ENCODE results near the gene PPP6R1.

Gene PPP6R1, protein sequence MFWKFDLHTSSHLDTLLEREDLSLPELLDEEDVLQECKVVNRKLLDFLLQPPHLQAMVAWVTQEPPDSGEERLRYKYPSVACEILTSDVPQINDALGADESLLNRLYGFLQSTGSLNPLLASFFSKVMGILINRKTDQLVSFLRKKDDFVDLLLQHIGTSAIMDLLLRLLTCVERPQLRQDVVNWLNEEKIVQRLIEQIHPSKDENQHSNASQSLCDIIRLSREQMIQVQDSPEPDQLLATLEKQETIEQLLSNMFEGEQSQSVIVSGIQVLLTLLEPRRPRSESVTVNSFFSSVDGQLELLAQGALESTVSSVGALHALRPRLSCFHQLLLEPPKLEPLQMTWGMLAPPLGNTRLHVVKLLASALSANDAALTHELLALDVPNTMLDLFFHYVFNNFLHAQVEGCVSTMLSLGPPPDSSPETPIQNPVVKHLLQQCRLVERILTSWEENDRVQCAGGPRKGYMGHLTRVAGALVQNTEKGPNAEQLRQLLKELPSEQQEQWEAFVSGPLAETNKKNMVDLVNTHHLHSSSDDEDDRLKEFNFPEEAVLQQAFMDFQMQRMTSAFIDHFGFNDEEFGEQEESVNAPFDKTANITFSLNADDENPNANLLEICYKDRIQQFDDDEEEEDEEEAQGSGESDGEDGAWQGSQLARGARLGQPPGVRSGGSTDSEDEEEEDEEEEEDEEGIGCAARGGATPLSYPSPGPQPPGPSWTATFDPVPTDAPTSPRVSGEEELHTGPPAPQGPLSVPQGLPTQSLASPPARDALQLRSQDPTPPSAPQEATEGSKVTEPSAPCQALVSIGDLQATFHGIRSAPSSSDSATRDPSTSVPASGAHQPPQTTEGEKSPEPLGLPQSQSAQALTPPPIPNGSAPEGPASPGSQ

DNA sequence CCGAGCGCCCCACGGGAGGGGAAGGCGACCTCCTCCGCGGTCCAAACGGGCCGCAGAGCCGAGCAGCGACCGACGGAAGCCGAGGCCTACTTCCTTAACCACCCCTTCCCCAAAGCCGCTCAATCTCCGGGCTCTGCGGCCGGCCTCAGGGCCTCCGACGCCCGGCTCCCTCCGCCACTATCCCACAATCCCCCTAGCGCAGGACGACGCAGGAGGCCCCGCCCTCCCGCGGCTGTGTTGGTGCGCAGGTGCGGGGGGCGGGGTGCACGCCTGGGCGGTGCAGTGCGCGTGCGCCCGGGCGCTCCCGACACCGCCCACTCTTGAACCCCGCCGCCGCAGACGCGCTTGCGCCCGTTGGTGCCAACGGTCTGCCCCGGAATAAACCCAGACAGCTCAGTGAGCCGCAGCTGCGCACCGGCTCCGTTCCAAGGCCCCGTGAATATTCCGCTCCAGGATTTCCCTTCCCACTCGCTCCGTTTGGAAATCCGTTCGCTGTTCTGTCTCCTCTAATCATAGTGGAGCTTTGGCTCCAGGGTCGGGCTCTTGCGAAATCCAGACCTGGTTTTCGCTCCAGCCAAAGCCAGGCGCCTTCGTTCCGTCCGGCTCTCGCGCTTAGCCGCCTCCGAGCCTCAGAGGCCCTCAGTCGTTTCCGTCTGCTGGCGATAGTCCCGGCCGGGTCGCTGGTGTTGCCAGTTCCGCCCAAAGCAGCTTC lies at the start of gene PPP6R1:
Gene PPP6R1 (minus strand): TSS at position 190 of the 712 bp plus-strand sequence. CDS start 11,914 bp downstream, outside the sequence.
- DNase-seq (ENCODE audit: low read depth in 2 of 2): peak; percentile 82 to 87

DNA sequence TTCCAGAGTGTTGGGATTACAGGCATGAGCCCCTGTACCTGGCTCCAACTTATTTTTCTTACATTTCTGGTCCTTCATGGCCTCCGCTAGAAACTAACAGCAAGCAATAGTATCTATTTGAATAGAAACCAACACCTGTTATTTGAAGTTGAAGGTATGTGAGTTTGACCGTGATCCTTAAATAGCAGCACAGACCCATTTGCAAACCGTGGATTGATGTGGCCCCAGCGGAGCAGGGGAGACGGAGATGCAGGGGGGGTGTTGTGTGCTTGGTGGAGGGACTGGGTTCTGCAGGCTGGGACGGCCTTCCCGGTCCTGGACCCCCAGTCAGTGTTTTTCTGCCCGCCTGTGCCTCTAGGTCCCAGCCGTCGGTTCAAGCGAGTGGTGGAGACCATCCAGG lies 49.5 kb upstream of the PPP6R1 start:
- no peak for DNase-seq (ENCODE audit: low read depth in 2 of 2)

DNA sequence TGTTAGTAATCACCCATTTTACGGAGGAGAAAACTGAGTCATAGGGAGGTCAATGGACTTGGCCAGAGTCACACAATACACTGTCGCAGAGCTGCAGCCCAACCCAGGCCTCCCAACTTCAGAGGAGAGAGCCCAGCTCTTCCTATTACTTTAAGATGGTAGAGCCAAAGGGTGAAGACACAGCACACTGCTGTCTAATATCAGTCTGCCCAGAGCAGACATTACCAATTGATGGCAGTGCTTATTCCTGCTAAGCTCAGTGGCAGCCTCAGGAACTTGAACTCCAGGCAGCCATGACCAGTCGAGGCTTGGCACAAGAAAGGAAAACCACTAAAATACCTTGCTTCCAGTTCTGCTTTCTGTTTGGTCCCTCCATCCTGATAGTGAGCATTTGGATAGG lies 47.9 kb upstream of the PPP6R1 start:
- DNase-seq (ENCODE audit: low read depth in 2 of 2): no peak

DNA sequence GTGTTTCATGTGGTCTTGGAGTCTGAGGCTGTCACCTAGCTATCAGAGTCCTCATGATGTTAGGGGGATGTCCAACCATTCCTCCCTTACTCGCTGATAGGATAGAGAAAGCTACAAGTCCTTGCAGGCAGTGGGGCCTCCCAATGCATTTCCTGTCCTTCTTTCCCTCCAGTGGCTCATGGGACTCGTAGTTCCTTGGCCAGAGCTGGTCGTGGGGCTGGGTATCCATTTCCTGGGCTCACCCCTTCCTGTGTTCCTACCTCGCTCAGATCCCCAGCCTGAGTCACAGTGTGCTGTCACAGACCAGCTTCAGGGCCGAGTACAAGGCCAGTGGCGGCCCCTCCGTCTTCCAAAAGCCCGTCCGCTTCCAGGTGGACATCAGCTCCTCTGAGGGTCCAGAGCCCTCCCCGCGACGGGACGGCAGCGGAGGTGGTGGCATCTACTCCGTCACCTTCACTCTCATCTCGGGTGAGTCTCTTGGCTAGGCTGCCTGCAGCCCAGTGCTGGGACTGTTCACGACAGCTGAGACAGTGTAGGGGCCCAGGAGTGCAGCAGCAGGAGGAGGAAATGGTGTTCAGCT lies 47.3 kb upstream of the PPP6R1 start:
- no peak for DNase-seq (ENCODE audit: low read depth in 2 of 2)

DNA sequence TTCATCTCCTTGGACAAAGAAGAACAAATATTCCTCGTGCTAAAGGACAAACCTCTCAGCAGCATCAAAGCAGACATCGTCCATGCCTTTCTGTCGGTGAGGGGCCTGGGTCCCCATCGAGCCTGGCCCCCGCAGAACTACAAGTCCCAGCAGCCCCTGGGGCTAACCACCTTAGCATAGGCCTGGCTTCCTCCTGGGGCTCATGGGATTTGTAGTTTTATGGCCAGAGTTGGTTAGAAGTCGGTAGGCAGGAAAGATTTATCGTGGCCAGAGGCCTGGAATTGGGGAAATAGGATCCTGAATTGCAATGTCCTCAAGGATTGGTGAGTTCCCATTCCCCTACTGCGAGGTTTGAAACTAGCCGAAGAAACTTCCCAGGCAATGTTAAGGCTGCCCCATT lies 46.7 kb upstream of the PPP6R1 start:
- no peak for DNase-seq (ENCODE audit: low read depth in 2 of 2)

DNA sequence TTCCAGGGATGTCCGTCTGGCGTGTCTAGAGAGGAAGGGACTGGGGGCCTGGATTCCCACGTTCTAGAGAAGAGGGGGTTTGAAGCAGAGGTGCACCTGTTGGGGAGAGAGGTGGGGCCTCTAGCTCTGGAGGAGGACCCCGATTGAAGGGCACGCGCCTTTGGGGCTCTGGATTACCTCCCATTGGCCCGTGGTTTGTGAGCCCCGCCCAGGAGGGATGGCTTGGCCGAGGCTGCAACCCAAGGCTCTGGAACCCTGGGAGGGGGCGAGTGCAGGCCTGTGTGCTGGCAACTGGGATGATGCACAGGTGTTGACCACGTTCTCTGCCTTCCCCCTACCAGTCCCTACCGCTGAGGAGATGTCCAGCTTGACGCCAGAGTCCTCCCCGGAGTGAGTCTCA lies 46.2 kb upstream of the PPP6R1 start:
- no peak for DNase-seq (ENCODE audit: low read depth in 2 of 2)

DNA sequence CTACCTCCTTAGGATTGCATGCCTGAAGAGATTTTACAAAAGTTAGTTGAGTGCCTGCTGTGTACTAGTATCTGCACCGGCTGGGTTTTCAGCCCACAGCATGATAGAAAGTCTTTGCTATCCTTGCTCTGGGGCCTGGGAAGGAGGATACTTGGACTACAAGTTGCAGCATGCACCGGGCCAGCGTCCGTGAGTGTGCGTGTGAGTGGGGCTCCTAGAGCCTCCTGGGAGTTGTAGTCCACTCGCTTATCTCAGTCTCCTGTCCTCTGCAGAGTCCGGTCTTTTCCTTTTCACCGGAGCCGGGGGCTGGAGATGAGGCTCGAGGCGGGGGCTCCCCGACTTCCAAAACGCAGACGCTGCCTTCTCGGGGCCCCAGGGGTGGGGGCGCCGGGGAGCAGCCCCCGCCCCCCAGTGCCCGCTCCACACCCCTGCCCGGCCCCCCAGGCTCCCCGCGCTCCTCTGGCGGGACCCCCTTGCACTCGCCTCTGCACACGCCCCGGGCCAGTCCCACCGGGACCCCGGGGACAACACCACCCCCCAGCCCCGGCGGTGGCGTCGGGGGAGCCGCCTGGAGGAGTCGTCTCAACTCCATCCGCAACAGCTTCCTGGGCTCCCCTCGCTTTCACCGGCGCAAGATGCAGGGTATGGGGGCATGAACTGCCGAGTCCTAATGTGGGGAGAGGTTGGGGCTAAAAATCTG lies 45.6 kb upstream of the PPP6R1 start:
- no peak for DNase-seq (ENCODE audit: low read depth in 2 of 2)

DNA sequence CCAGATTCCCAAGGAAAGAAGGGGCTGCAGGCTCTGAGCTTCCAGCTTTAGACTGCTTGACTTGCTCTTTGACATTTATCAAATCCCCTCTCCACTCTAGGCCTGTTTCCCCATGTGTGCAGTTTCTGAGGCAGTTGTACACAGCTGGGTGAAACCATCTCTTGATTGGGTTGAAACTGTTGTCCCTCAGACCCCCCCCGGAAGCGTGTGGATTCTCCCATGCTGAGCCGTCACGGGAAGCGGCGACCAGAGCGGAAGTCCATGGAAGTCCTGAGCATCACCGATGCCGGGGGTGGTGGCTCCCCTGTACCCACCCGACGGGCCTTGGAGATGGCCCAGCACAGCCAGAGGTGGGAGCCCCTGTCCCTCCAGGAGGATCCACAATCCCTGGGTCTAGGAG lies 44.7 kb upstream of the PPP6R1 start:
- no peak for DNase-seq (ENCODE audit: low read depth in 2 of 2)

DNA sequence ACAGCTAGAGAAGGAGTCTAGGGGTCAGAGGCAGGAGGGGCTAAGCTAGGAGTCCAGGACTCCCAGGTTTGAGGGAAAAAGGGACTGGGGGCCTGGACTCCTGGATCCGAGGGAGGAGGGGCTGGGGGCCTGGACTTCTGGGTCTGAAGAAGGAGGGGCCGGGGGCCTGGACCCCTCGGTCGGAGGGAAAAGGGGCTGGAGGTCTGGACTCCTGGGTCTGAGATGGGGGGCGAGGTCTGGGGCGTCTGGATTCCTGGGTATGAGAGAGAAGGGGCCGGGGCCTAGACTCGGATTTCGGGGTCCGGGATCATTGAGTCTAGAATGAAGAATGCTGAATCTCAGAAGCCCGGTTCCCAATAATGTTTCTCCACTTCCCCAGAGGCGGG lies 43.5 kb upstream of the PPP6R1 start:
- no peak for DNase-seq (ENCODE audit: low read depth in 2 of 2)

DNA sequence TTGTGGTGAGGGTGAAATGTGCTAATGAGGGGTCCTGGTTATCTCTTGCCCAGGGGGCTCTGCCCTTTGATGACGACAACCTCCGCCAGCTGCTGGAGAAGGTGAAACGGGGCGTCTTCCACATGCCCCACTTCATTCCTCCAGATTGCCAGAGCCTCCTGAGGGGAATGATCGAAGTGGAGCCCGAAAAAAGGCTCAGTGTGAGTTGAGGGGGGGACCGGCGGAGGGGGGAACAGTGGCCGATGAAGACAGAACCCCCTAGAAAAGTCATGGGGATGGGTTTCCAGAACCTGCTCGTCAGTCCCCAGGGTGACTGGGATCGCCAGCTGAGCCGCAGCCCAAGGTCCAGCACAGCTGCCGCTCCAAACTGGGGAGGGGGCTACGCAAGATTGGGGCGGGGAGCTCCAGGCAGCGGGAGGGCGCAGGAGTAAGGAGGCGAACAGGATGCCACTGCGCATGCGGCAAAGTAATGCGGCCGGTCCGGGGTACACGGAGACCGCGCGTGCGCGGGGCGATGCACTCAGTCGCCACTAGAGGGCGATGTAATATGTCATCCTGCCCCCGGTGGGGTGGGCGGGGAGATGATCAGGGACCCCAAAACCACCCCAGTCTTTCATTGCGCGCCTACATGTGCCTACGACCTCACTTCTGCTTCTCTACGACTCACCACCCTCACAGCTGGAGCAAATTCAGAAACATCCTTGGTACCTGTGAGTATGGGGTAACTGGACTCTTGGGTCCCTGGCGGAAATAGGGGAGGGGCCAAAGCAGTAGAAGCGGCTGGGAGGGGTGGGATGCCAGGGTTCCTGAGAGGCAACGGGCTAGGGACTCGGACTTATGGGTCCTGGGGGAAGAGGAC lies 42.9 kb upstream of the PPP6R1 start:
- DNase-seq (ENCODE audit: low read depth in 2 of 2): peak; percentile 90 to 95

DNA sequence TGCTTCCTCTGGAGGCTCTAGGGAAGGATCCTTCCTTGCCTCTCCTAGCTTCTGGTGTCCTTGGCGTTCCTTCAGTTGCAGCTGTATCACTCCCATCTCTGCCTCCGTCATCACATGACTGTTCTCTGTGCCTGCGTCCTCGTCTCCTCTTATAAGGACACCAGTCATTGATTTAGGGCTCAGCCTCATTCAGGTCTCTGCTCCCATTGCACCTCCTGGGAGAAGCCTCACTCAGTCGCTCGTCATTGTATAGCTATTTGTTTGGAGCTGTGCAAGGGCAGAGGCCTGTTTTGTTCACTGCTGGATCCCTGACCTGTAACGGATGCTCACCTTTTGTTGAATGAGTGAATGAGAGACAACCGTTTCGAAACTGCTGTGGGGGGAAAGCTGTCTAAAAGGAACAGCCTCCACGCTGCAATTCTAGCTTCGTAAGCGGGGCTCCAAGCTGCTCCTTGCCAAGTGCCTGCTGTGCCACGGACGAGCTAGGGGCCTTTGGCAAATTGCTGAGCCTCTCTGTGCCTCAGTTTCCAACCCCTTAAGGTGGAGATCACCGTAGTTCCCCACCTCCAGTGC lies 42.2 kb upstream of the PPP6R1 start:
- no peak for DNase-seq (ENCODE audit: low read depth in 2 of 2)

DNA sequence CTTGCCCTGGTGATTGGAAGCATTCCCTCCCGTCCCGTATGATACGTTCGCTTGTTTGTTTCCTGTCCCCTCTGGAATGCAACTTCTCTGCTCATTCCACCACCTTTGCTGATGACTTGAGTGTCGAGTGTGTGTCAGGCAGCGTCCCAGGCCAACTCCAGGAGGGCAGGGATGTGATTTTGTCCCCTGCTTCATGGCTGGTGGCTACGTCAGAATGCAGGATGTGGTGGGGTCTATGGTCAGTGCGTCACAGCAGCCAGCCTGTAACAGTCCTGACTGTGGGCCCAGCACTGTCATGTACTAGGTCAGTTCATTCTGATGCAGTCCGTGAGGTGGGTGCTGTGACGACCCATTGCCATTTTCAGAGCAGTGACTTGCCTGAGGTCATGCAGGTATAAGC lies 41.2 kb upstream of the PPP6R1 start:
- DNase-seq (ENCODE audit: low read depth in 2 of 2): no peak

DNA sequence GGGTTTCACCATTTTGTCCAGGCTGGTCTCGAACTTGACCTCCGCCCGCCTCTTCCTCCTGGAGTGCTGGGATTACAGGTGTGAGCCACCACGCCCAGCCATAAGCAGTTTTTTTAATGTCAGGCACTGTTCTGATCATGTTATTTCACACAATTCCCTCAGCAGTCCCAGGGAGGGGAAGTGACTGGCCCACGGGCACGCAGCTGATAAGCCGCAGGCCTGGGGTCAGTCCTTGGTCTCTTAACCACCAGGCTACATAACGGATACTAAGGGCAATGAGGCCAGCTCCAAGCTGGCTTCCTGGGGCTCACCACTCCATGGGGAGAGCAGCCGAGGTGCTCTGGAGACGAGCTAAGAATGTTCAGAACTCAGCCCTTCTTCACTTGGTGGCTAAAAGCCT lies 38.5 kb upstream of the PPP6R1 start:
- DNase-seq (ENCODE audit: low read depth in 2 of 2): no peak

DNA sequence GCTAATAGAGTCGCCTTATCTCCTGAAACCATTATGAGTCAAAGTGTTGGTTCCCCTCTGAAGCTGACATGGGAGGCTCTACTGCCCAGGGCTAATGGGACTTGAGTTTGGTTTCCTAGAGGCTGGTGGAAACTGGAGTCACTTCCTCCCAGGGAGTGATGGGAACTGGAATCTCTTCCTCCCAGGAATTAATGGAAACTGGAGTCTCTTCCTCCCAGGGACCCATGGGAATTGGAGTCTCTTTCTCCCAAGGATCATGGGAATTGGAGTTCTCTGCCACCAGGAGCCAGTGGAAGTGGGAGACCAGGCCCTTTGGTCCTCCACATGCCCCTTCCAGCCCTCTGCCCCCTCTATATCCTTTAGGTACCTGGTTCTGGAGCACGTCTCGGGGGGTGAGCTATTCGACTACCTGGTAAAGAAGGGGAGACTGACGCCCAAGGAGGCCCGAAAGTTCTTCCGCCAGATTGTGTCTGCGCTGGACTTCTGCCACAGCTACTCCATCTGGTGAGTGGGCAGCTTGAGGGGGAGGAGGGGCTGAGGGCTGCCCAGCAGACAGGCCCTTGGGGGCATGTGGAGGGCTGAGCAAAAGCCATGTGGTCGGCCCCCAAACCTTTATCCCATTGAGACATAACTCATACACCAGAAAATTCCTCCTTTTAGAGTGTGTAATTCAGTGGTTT lies 30.4 kb upstream of the PPP6R1 start:
- DNase-seq (ENCODE audit: low read depth in 2 of 2): no peak

DNA sequence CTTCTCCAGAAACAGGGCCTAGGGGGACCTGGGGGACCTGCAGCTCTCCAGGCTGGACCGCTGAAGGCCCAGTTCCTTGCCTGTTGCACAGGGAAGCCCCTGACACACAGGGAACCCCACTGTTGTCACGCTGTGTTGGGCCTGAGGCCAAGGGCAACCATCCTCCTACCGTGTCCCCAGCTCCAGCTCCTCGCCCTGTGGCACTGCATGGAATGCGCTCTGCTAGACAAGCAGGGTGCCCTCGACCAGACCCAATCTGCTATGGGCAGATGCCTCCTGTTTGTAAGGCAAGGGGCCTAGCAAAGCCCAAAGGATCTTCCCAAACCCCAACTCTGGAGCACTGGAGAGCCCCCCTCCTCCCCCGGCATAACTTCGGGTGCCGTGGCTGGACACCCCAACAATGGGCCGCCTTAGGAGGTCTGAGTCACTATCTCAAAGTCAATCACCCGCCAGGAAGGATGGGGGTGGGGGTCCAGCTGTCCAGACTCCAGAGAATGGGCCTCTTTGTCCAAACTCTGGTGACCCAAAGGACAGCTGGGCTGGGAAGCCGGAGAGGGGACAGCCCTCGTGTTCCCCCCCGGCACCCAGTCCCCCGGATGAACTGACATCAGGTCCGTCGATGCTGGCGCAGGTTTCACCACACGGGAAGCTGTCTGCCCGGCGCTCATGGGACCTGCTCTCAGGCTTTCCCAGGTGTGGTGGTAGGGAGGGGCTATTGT lies 28.7 kb upstream of the PPP6R1 start:
- DNase-seq (ENCODE audit: low read depth in 2 of 2): no peak

DNA sequence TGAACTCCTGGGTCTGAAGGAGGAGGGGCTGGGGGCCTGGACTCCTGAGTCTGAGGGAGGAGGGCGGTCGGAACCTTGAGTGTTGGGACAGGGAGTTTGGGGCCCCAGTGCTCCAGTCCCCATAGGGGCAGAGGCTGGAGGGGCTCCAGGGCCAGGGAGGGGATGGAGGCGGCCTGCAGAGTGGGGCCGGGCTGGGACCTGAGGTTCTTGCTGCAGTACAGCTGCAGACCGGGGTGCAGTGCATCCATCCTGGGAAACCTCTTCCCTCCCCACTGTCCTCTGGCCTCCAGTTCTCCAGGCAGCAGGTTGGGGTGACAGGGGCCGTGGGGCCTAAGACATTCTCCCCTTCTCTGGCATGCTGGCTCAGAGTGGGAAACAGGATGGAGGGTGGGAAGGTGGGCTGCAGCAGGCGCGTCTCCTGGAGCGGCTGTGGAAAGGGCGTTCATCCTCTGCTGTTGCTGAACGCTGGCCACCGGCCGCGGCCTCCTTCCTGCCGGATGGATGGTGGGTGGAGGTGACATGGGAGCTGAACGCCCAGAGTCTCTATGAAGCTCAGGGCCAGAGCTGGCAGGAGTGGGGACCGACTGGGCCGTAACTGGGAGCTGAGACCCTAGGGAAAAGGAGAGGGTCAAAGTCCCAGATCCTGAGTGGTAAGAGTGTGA lies 26.5 kb upstream of the PPP6R1 start:
- no peak for DNase-seq (ENCODE audit: low read depth in 2 of 2)

DNA sequence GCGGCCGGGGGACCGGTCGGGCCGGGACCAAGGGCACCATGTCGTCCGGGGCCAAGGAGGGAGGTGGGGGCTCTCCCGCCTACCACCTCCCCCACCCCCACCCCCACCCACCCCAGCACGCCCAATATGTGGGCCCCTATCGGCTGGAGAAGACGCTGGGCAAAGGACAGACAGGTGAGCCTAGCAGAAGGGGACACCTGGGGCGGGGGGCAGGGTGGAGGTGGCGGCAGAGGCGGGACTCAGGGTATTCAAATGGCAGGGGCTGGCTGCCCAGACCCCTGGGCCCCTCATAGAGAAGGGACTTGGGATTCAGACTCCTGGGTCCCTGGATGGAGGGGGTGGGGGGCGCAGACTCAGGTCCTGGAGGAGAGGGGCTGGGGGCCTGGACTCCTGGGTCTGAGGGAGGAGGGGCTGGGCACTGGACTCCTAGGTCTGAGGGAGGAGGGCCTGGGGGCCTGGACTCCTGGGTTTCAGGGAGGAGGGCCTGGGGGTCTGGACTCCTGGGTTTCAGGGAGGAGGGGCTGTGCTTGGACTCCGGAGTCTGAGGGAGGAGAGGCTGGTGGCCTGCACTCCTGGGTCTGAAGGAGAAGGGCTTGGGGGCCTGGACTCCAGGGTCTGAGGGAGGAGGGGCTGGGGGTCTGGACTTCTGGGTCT lies 25.7 kb upstream of the PPP6R1 start:
- no peak for DNase-seq (ENCODE audit: low read depth in 2 of 2)

Measured in activated CD8-positive, alpha-beta memory T cell treated with anti-CD3 and anti-CD28 coated beads for 4 hours (primary cell).